IMR-90 (cell line): ENCODE results near the gene TIMM13. TPM values are rescaled to one million over a fixed set of nuclear protein-coding genes. Genes with fewer than 3 reads are reported as not detected.

Experiments used
- ATAC-seq: fragments of 200-7000 bp; cut with Tn5 transposase; 2 replicates; pipeline ENCODE4 v1.9.1; 2020; ENCODE audit warnings: low read depth, mild to moderate bottlenecking, moderate library complexity
- BruUV-seq: library from RNA; stranded (reverse); fragments of 400-500 nt; replicated peaks from 2 replicates; lab custom pipeline; 2021; lab: Mats Ljungman, UMichigan
- CTCF ChIA-PET: fragments of 300-600 bp; formaldehyde crosslinking; extraction: SDS; loops from one replicate; lab custom pipeline; 2021; ENCODE audit warnings: antibody characterized with exemption; lab: Yijun Ruan, JAX
- POLR2A ChIA-PET: fragments of 300-600 bp; sonication (Branson Sonifier 250); formaldehyde crosslinking; loops from one replicate; lab custom pipeline; 2022; ENCODE audit warnings: antibody characterized with exemption; ENCODE audit not compliant: unreplicated experiment; lab: Charles Lee
- DNase-seq: peaks from one replicate; pipeline ENCODE4 v3.0.0; 2013
- H2AFZ ChIP-seq: replicated peaks from 2 replicates; pipeline ENCODE3; 2013; ENCODE audit warnings: low read length, mild to moderate bottlenecking; ENCODE audit not compliant: poor library complexity
- H2AK5ac ChIP-seq: 2 replicates; pipeline ENCODE4 v1.6.1; 2013; ENCODE audit warnings: low read depth, low read length, inconsistent platforms
- H2AK9ac ChIP-seq: replicated peaks from 2 replicates; pipeline ENCODE3; 2013; ENCODE audit warnings: mild to moderate bottlenecking, low read depth, low read length, moderate library complexity; ENCODE audit not compliant: poor library complexity
- H2BK120ac ChIP-seq: 2 replicates; pipeline ENCODE4 v1.6.1; 2013; ENCODE audit warnings: low read depth, low read length, inconsistent platforms
- H2BK15ac ChIP-seq: 3 replicates; pipeline ENCODE4 v1.6.1; 2013; ENCODE audit warnings: low read depth, low read length, inconsistent platforms
- H2BK20ac ChIP-seq: 2 replicates; pipeline ENCODE4 v1.6.1; 2013; ENCODE audit warnings: low read depth, mild to moderate bottlenecking, inconsistent platforms, low read length, moderate library complexity
- H2BK5ac ChIP-seq: 2 replicates; pipeline ENCODE4 v1.6.1; 2013; ENCODE audit warnings: mild to moderate bottlenecking, low read depth, low read length, inconsistent platforms; ENCODE audit not compliant: poor library complexity, severe bottlenecking
- H3K14ac ChIP-seq: replicated peaks from 2 replicates; pipeline ENCODE4 v1.6.1; 2013; ENCODE audit warnings: low read depth, low read length, inconsistent platforms
- H3K18ac ChIP-seq: 2 replicates; pipeline ENCODE4 v1.6.1; 2013; ENCODE audit warnings: low read depth, low read length, control low read depth
- H3K23ac ChIP-seq: 2 replicates; pipeline ENCODE4 v1.6.1; 2013; ENCODE audit warnings: low read depth, low read length, inconsistent platforms
- H3K27ac ChIP-seq: 2 replicates; pipeline ENCODE4 v1.5.1; 2013; ENCODE audit warnings: mild to moderate bottlenecking, control low read depth, low read length; ENCODE audit not compliant: insufficient read depth
- H3K27me3 ChIP-seq: 2 replicates; pipeline ENCODE4 v1.6.1; 2013; ENCODE audit warnings: low read length; ENCODE audit not compliant: control insufficient read depth, insufficient read depth
- H3K36me3 ChIP-seq: 2 replicates; pipeline ENCODE4 v1.6.1; 2013; ENCODE audit warnings: low read length, mixed read lengths; ENCODE audit not compliant: control insufficient read depth, insufficient read depth
- H3K4ac ChIP-seq: 2 replicates; pipeline ENCODE4 v1.6.1; 2013; ENCODE audit warnings: low read depth, low read length, inconsistent platforms
- H3K4me1 ChIP-seq: 2 replicates; pipeline ENCODE4 v1.6.1; 2013; ENCODE audit warnings: low read length, mixed read lengths; ENCODE audit not compliant: control insufficient read depth, insufficient read depth
- H3K4me2 ChIP-seq: 2 replicates; pipeline ENCODE4 v1.6.1; 2013; ENCODE audit warnings: low read depth, mild to moderate bottlenecking, control low read depth, low read length, moderate library complexity
- H3K4me3 ChIP-seq: 2 replicates; pipeline ENCODE4 v1.5.1; 2013; ENCODE audit warnings: low read depth, mild to moderate bottlenecking, control low read depth, low read length, moderate library complexity; ENCODE audit not compliant: insufficient read depth
- H3K56ac ChIP-seq: 2 replicates; pipeline ENCODE4 v1.6.1; 2013; ENCODE audit warnings: low read length, inconsistent platforms; ENCODE audit not compliant: insufficient read depth; ENCODE audit errors: extremely low read depth
- H3K79me1 ChIP-seq, 2 experiments: 2 replicates each; pipeline ENCODE4 v1.6.1; 2013; ENCODE audit warnings: low read length in 2 of 2, inconsistent platforms in 1 of 2, low read depth in 1 of 2
- H3K9ac ChIP-seq: 2 replicates; pipeline ENCODE4 v1.6.1; 2013; ENCODE audit warnings: low read depth, low read length, control low read depth
- H3K9me1 ChIP-seq: 2 replicates; pipeline ENCODE4 v1.6.1; 2013; ENCODE audit warnings: low read length, inconsistent platforms; ENCODE audit not compliant: insufficient read depth
- H3K9me3 ChIP-seq: 2 replicates; pipeline ENCODE4 v1.6.1; 2013; ENCODE audit warnings: low read length; ENCODE audit not compliant: control insufficient read depth, insufficient read depth
- H4K20me1 ChIP-seq: 2 replicates; pipeline ENCODE4 v1.6.1; 2013; ENCODE audit warnings: low read length, inconsistent platforms; ENCODE audit not compliant: insufficient read depth
- H4K5ac ChIP-seq: 2 replicates; pipeline ENCODE4 v1.6.1; 2013; ENCODE audit warnings: mild to moderate bottlenecking, low read depth, low read length, control low read depth
- H4K8ac ChIP-seq, 2 experiments: 2 replicates each; pipeline ENCODE4 v1.6.1; 2013; ENCODE audit warnings: low read depth in 2 of 2, low read length in 2 of 2, control low read depth in 1 of 2, inconsistent platforms in 1 of 2
- H4K91ac ChIP-seq: 2 replicates; pipeline ENCODE4 v1.6.1; 2013; ENCODE audit warnings: low read depth, low read length, inconsistent platforms; ENCODE audit not compliant: insufficient read depth
- CEBPB ChIP-seq: IDR thresholded peaks from 2 replicates; pipeline ENCODE4 v1.6.1; 2012; ENCODE audit warnings: low read depth, low read length, improper control_type of control experiment
- CHD1 ChIP-seq: IDR thresholded peaks from 2 replicates; pipeline ENCODE4 v1.6.1; 2012; ENCODE audit warnings: low read depth, low read length, improper control_type of control experiment
- CTCF ChIP-seq: conservative IDR thresholded peaks from 2 replicates; pipeline ENCODE4 v1.5.1; 2012; ENCODE audit warnings: mild to moderate bottlenecking, low read depth, low read length, improper control_type of control experiment
- ELK1 ChIP-seq: fragments of 150-350 bp; IDR thresholded peaks from 2 replicates; pipeline ENCODE4 v1.6.1; 2016; ENCODE audit warnings: low read depth, mild to moderate bottlenecking, low read length, moderate library complexity, borderline replicate concordance
- FOS ChIP-seq: fragments of 150-350 bp; IDR thresholded peaks from 2 replicates; pipeline ENCODE4 v1.6.1; 2016; ENCODE audit warnings: low read depth, low read length
- MAFK ChIP-seq: IDR thresholded peaks from 2 replicates; pipeline ENCODE4 v1.6.1; 2012; ENCODE audit warnings: low read depth, low read length, improper control_type of control experiment
- MAZ ChIP-seq: IDR thresholded peaks from 2 replicates; pipeline ENCODE4 v1.6.1; 2012; ENCODE audit warnings: low read depth, mild to moderate bottlenecking, low read length, improper control_type of control experiment, moderate library complexity, borderline replicate concordance
- MXI1 ChIP-seq: IDR thresholded peaks from 2 replicates; pipeline ENCODE4 v1.6.1; 2012; ENCODE audit warnings: low read depth, mild to moderate bottlenecking, low read length, moderate library complexity, borderline replicate concordance
- NFE2L2 ChIP-seq: fragments of 150-350 bp; IDR thresholded peaks from 2 replicates; pipeline ENCODE4 v1.6.1; 2016; ENCODE audit warnings: low read depth, mild to moderate bottlenecking, low read length
- RAD21 ChIP-seq: IDR thresholded peaks from 2 replicates; pipeline ENCODE4 v1.6.1; 2012; ENCODE audit warnings: low read length, improper control_type of control experiment
- RCOR1 ChIP-seq: IDR thresholded peaks from 2 replicates; pipeline ENCODE4 v1.6.1; 2012; ENCODE audit warnings: mild to moderate bottlenecking, low read length, improper control_type of control experiment; ENCODE audit not compliant: insufficient replicate concordance
- RFX5 ChIP-seq: IDR thresholded peaks from 2 replicates; pipeline ENCODE4 v1.8.0; 2012; ENCODE audit warnings: low read depth, mild to moderate bottlenecking, low read length, moderate library complexity
- SMC3 ChIP-seq: fragments of 150-350 bp; IDR thresholded peaks from 2 replicates; pipeline ENCODE4 v1.6.1; 2016; ENCODE audit warnings: low read depth, mild to moderate bottlenecking, antibody characterized with exemption, low read length, moderate library complexity
- USF2 ChIP-seq: fragments of 150-350 bp; IDR thresholded peaks from 2 replicates; pipeline ENCODE4 v1.6.1; 2017; ENCODE audit warnings: mild to moderate bottlenecking, antibody characterized with exemption, low read length, low read depth
- WGBS, 2 experiments: methylation state at CpG; one replicate each; pipeline versions ENCODE4 v1.1.5 to v1.1.7; 2013; ENCODE audit warnings: missing lambda C conversion rate in 2 of 2; ENCODE audit not compliant: insufficient read length in 1 of 2; ENCODE audit errors: extremely low coverage in 2 of 2; 5-methylcytosine and 5-hydroxymethylcytosine counted together
- dilution Hi-C: fragments of 300-500 bp; cut with HindIII; formaldehyde crosslinking; loops from one replicate; pipeline ENCODE4 v1.14.3; 2018; ENCODE audit warnings: low sequenced_read_pairs; ENCODE audit not compliant: unreplicated experiment
- in situ Hi-C: fragments of 300-500 bp; cut with MboI; formaldehyde crosslinking; loops from 3 replicates; pipeline ENCODE4 v1.14.3; 2019; ENCODE audit warnings: low sequenced_read_pairs, inconsistent platforms, mixed read lengths
- intact Hi-C: fragments of 100-400 bp; cut with micrococcal nuclease; formaldehyde crosslinking; loops from 2 replicates; pipeline ENCODE4 v1.10.0; 2022
- polyA plus RNA-seq, 3 experiments: library from polyadenylated mRNA; depleted of rRNA; stranded (reverse); fragments of >200 nt; gene quantifications; 2 replicates each; pipeline ENCODE4 v1.2.3, GENCODE V29; 2012; ENCODE audit warnings: low replicate concordance in 1 of 3
- total RNA-seq: library from RNA; depleted of rRNA; stranded (reverse); fragments of >200 nt; gene quantifications from 2 replicates; pipeline ENCODE4 v1.2.3, GENCODE V29; 2012

TIMM13 gene
- total and polyA plus RNA-seq, 2 of the 4 experiments (the other 2 are of a cell fraction), result 21.0 to 62.3 TPM

GRCh38 chr19:2432131-2432848 lies 4.9 kb upstream of the TIMM13 start:
- Histone ChIP-seq H4K91ac (no peak overlapping the region), H4K8ac (no peak overlapping the region), H3K27me3 (no peaks in the 10 kb centered on the region), H3K4me3 (no peak overlapping the region), H3K4me1 (no peaks in the 10 kb centered on the region; the same call in 1 of the 2 replicates), H3K4ac (no peak overlapping the region), H3K56ac (no peak overlapping the region), H3K27ac (no peak overlapping the region), H3K36me3 (peaks cover 33% of the 10 kb centered on the region), H4K20me1 (peaks cover 8% of the 10 kb centered on the region), H3K79me1 (peaks cover 6 to 12% of the 10 kb centered on the region in 2 experiments; a peak in 2 of 4 replicates), H2BK120ac (no peak overlapping the region), H3K4me2 (no peak overlapping the region), H3K9me3 (no peaks in the 10 kb centered on the region), H3K23ac (no peak overlapping the region), H2BK15ac (no peak overlapping the region), H2AFZ (no peak overlapping the region), H3K9ac (no peak overlapping the region), H3K9me1 (no peaks in the 10 kb centered on the region), H2AK9ac (no peak overlapping the region), H3K18ac (no peak overlapping the region), H2BK20ac (no peak overlapping the region), H2AK5ac (no peak overlapping the region), H3K14ac (no peak overlapping the region), H4K5ac (no peak overlapping the region), H2BK5ac (no peak overlapping the region)
- BruUV-seq, result no TSS peak
- DNase-seq (no peak), ATAC-seq (no peak)
- dilution Hi-C loops, result no loop called here
- WGBS, 2 experiments, result 98% methylated on average over 5 of the region's 25 CpGs; no CpG with 5 or more reads in 1 of the 2 experiments
- POLR2A ChIA-PET, result no interaction called here
- CTCF ChIA-PET, result no interaction called here
- in situ Hi-C loops, result no loop called here
- TF ChIP-seq MXI1, result no peak
- no peak for TF ChIP-seq ELK1
- TF ChIP-seq CTCF, result no peak
- TF ChIP-seq FOS, result no peak
- no peak for TF ChIP-seq SMC3
- TF ChIP-seq RAD21, result no peak
- no peak for TF ChIP-seq RCOR1
- no peak for TF ChIP-seq USF2
- no peak for TF ChIP-seq CHD1
- no peak for TF ChIP-seq NFE2L2
- TF ChIP-seq RFX5, result no peak
- no peak for TF ChIP-seq MAZ
- no peak for TF ChIP-seq CEBPB
- no peak for TF ChIP-seq MAFK
- intact Hi-C loops, result no loop called here
